ENCODE measurements around the gene CARNS1. TPM values are rescaled to one million over a fixed set of nuclear protein-coding genes. Genes with fewer than 3 reads are reported as not detected.

CARNS1 gene
- total RNA-seq, 1 donor from 2014 or later = 8.4 TPM

GRCh38 chr11:67406420-67406968 lies 9.0 kb upstream of the CARNS1 start:
- intact Hi-C loops (cut with DNase I) = no loop called here
- no peak for ATAC-seq
- no peak for DNase-seq (ENCODE audit: low spot score)

- DNase-seq (ENCODE audit: low spot score) (no peak), ATAC-seq (no peak)
- intact Hi-C loops (cut with DNase I) = no loop called here
Measured at GRCh38 chr11:67406969-67407687, 8.3 kb upstream of the CARNS1 start.

- DNase-seq (ENCODE audit: low spot score) (no peak), ATAC-seq (no peak)
- intact Hi-C loops (cut with DNase I) = no loop called here
Measured at GRCh38 chr11:67407688-67408163, 7.8 kb upstream of the CARNS1 start.

- ATAC-seq (no peak), DNase-seq (ENCODE audit: low spot score) (no peak)
- intact Hi-C loops (cut with DNase I) = no loop called here
Measured at GRCh38 chr11:67408437-67409200, 6.9 kb upstream of the CARNS1 start.

GRCh38 chr11:67409261-67409666 lies 6.2 kb upstream of the CARNS1 start:
- no peak for DNase-seq (ENCODE audit: low spot score)
- no peak for ATAC-seq
- intact Hi-C loops (cut with DNase I) = no loop called here

GRCh38 chr11:67409781-67410368 lies 5.6 kb upstream of the CARNS1 start:
- peak; percentile 3 for ATAC-seq
- no peak for DNase-seq (ENCODE audit: low spot score)
- intact Hi-C loops (cut with DNase I) = no loop called here

- intact Hi-C loops (cut with DNase I) = no loop called here
- no peak for DNase-seq (ENCODE audit: low spot score)
- ATAC-seq = peak; percentile 33
Measured at GRCh38 chr11:67410369-67410831, 5.1 kb upstream of the CARNS1 start.

GRCh38 chr11:67410984-67411784 lies 4.3 kb upstream of the CARNS1 start:
- DNase-seq (ENCODE audit: low spot score) (no peak), ATAC-seq (no peak)
- intact Hi-C loops (cut with DNase I) = no loop called here

- intact Hi-C loops (cut with DNase I) = no loop called here
- no peak for ATAC-seq
- no peak for DNase-seq (ENCODE audit: low spot score)
Measured at GRCh38 chr11:67411785-67412152, 3.7 kb upstream of the CARNS1 start.

- intact Hi-C loops (cut with DNase I) = no loop called here
- ATAC-seq (no peak), DNase-seq (ENCODE audit: low spot score) (no peak)
Measured at GRCh38 chr11:67412495-67413179, 2.8 kb upstream of the CARNS1 start.

GRCh38 chr11:67413266-67413849 lies 2.1 kb upstream of the CARNS1 start:
- ATAC-seq = no peak
- intact Hi-C loops (cut with DNase I) = no loop called here
- no peak for DNase-seq (ENCODE audit: low spot score)

- intact Hi-C loops (cut with DNase I) = no loop called here
- DNase-seq (ENCODE audit: low spot score) = no peak
- ATAC-seq = no peak
Measured at GRCh38 chr11:67416416-67417335, 1.2 kb downstream of the CARNS1 start.

- ATAC-seq (no peak), DNase-seq (ENCODE audit: low spot score) (no peak)
- intact Hi-C loops (cut with DNase I) = no loop called here
Measured at GRCh38 chr11:67417425-67417824, 1.9 kb downstream of the CARNS1 start.

GRCh38 chr11:67418476-67419281 lies 3.2 kb downstream of the CARNS1 start:
- intact Hi-C loops (cut with DNase I) = no loop called here
- ATAC-seq = no peak

GRCh38 chr11:67419325-67420049 lies 4.0 kb downstream of the CARNS1 start:
- DNase-seq (ENCODE audit: low spot score) (no peak), ATAC-seq (no peak)
- intact Hi-C loops (cut with DNase I) = no loop called here

More at GRCh38 chr11:67418476-67419281, 3.2 kb downstream of the CARNS1 start:
- no peak for DNase-seq (ENCODE audit: low spot score)

Measured in sciatic nerve (tissue), 2 donors.